Measurements from ENCODE around the gene TASL.
"Not testable (repeated sequence)": the region's sequence is repeated elsewhere in the genome, so short reads cannot be mapped to it uniquely, and the experiment has no call there.

Gene TASL

DNA sequence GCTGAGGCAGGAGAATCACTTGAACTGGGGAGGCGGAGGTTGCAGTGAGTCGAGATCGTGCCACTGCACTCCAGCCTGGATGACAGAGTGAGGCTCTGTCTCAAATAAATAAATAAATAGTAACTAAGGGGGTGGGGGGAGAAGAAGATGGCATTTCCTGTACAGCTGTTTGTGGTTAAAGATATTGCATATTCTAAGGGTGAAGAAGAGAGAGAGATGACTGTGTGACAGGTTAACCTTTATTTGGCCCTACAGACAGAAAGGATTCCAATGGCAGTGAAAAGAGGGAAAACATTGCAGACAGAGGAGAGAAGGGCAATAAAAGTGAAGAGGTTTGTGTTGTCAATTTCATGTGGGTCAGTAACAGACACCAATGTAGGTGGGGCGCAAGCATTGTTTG is 9.4 kb downstream of the TASL start:
- no peak overlapping the region for H3K9ac ChIP-seq (ENCODE audit: low read depth, low read length, poor library complexity, severe bottlenecking)
- H3K27me3 ChIP-seq (ENCODE audit: insufficient read depth, low read length, poor library complexity, severe bottlenecking) = no peaks in the 10 kb centered on the region
- no peaks in the 10 kb centered on the region for H4K20me1 ChIP-seq (ENCODE audit: insufficient read depth, low read length, poor library complexity, severe bottlenecking)
- no peaks in the 10 kb centered on the region for H3K36me3 ChIP-seq (ENCODE audit: insufficient read depth, low read length)
- H3K4me3 ChIP-seq (ENCODE audit: low read length, poor library complexity, severe bottlenecking) = no peak overlapping the region
- H3K79me2 ChIP-seq (ENCODE audit: insufficient read depth, low read length) = no peaks in the 10 kb centered on the region
- H2AFZ ChIP-seq (ENCODE audit: low read length) = no peak overlapping the region
- H3F3A ChIP-seq (ENCODE audit: low read depth) = no peaks in the 10 kb centered on the region
- no peaks in the 10 kb centered on the region for H3K4me1 ChIP-seq (ENCODE audit: insufficient read depth, low read length, poor library complexity, severe bottlenecking)
- no peak overlapping the region for H3K4me2 ChIP-seq (ENCODE audit: low read depth, low read length, poor library complexity, severe bottlenecking)
- H3K9me3 ChIP-seq (ENCODE audit: insufficient read depth, low read depth, low read length) = no peaks in the 10 kb centered on the region
- H3K9me2 ChIP-seq (replicated peaks; ENCODE audit: low read depth, low read length) = no peaks in the 10 kb centered on the region
- TF ChIP-seq, protein P1, sequence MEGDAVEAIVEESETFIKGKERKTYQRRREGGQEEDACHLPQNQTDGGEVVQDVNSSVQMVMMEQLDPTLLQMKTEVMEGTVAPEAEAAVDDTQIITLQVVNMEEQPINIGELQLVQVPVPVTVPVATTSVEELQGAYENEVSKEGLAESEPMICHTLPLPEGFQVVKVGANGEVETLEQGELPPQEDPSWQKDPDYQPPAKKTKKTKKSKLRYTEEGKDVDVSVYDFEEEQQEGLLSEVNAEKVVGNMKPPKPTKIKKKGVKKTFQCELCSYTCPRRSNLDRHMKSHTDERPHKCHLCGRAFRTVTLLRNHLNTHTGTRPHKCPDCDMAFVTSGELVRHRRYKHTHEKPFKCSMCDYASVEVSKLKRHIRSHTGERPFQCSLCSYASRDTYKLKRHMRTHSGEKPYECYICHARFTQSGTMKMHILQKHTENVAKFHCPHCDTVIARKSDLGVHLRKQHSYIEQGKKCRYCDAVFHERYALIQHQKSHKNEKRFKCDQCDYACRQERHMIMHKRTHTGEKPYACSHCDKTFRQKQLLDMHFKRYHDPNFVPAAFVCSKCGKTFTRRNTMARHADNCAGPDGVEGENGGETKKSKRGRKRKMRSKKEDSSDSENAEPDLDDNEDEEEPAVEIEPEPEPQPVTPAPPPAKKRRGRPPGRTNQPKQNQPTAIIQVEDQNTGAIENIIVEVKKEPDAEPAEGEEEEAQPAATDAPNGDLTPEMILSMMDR (conservative IDR thresholded peaks at IDR 0.05; ENCODE audit: low read length) = no peak
- no peak for TF ChIP-seq EZH2phosphoT487 (IDR thresholded peaks at IDR 0.05; ENCODE audit: borderline replicate concordance)

DNA sequence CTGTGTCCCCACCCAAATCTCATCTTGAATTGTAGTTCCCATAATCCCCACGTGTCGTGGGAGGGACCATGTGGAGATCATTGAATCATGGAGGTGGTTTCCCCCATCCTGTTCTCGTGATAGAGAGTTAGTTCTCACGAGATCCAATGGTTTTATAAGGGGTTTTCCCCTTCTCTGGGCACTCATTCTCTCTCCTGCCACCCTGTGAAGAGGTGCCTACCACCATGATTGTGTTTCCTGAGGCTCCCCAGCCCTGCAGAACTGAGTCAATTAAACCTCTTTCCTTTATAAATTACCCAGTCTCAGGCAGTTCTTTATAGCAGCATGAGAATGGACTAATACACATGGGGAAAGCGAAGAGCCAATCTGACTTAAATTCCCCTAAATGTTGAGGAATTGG is 14.5 kb downstream of the TASL start:
- not testable (repeated sequence) for H4K20me1 ChIP-seq (ENCODE audit: insufficient read depth, low read length, poor library complexity, severe bottlenecking); H3K36me3 ChIP-seq (ENCODE audit: insufficient read depth, low read length); H3K4me3 ChIP-seq (ENCODE audit: low read length, poor library complexity, severe bottlenecking); H3K4me2 ChIP-seq (ENCODE audit: low read depth, low read length, poor library complexity, severe bottlenecking); H3K9me3 ChIP-seq (ENCODE audit: insufficient read depth, low read depth, low read length); H3K27me3 ChIP-seq (ENCODE audit: insufficient read depth, low read length, poor library complexity, severe bottlenecking); H3K4me1 ChIP-seq (ENCODE audit: insufficient read depth, low read length, poor library complexity, severe bottlenecking); H2AFZ ChIP-seq (ENCODE audit: low read length); H3K9me2 ChIP-seq (replicated peaks; ENCODE audit: low read depth, low read length); H3K9ac ChIP-seq (ENCODE audit: low read depth, low read length, poor library complexity, severe bottlenecking); H3K79me2 ChIP-seq (ENCODE audit: insufficient read depth, low read length); H3F3A ChIP-seq (ENCODE audit: low read depth)

DNA sequence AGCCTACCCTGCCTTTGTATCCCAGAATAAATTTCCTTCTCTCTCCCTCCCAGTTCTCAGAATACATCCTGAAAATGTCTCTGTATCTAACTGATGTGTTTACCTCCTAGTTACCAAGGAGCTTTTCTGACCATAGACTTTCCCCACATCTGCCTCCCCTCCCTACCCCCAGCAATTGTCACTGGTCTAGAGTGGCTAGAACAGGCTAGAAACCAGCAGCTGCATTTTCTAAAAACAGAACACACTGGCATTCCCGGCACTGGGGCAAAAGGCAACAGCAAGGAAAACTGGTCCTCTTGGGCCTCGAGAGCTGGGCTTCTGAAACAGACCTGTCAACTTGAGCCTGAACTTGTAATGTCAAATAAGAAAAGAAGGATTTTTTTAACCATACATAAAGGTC is 16.4 kb downstream of the TASL start:
- no peak for TF ChIP-seq EZH2phosphoT487 (IDR thresholded peaks at IDR 0.05; ENCODE audit: borderline replicate concordance)
- TF ChIP-seq, protein P1 (conservative IDR thresholded peaks at IDR 0.05; ENCODE audit: low read length) = no peak

DNA sequence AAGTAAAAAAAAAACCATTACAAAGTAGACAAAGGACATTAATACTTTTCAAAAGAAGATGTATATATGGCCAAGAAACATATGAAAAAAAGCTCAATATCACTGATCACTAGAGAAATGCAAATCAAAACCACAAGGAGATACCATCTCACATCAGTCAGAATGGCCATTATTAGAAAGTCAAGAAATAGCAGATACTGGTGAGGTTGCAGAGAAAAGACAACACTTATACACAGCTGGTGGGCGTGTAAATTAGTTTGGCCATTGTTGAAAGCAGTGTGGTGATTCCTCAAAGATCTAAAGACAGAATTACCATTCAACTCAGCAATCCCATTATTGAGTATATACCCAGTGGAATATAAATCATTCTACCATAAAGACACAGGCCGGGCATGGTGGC is 39.3 kb downstream of the TASL start:
- H4K20me1 ChIP-seq (ENCODE audit: insufficient read depth, low read length, poor library complexity, severe bottlenecking) = no peaks in the 10 kb centered on the region
- no peak for TF ChIP-seq EZH2phosphoT487 (IDR thresholded peaks at IDR 0.05; ENCODE audit: borderline replicate concordance)

More for the DNA sequence above, 16.4 kb downstream of the TASL start:
- H3K9ac ChIP-seq (ENCODE audit: low read depth, low read length, poor library complexity, severe bottlenecking) = no peak overlapping the region
- H3K4me3 ChIP-seq (ENCODE audit: low read length, poor library complexity, severe bottlenecking) = no peak overlapping the region
- H3F3A ChIP-seq (ENCODE audit: low read depth) = no peaks in the 10 kb centered on the region
- H3K9me2 ChIP-seq (replicated peaks; ENCODE audit: low read depth, low read length) = no peaks in the 10 kb centered on the region
- H3K4me1 ChIP-seq (ENCODE audit: insufficient read depth, low read length, poor library complexity, severe bottlenecking) = no peaks in the 10 kb centered on the region
- no peaks in the 10 kb centered on the region for H3K27me3 ChIP-seq (ENCODE audit: insufficient read depth, low read length, poor library complexity, severe bottlenecking)
- no peak overlapping the region for H3K4me2 ChIP-seq (ENCODE audit: low read depth, low read length, poor library complexity, severe bottlenecking)
- no peaks in the 10 kb centered on the region for H3K79me2 ChIP-seq (ENCODE audit: insufficient read depth, low read length)
- H4K20me1 ChIP-seq (ENCODE audit: insufficient read depth, low read length, poor library complexity, severe bottlenecking) = no peaks in the 10 kb centered on the region
- no peaks in the 10 kb centered on the region for H3K9me3 ChIP-seq (ENCODE audit: insufficient read depth, low read depth, low read length)
- no peaks in the 10 kb centered on the region for H3K36me3 ChIP-seq (ENCODE audit: insufficient read depth, low read length)
- no peak overlapping the region for H2AFZ ChIP-seq (ENCODE audit: low read length)

More for the DNA sequence above, 39.3 kb downstream of the TASL start:
- no peaks in the 10 kb centered on the region for H3K9me3 ChIP-seq (ENCODE audit: insufficient read depth, low read depth, low read length)
- H2AFZ ChIP-seq (ENCODE audit: low read length) = no peak overlapping the region
- H3K4me3 ChIP-seq (ENCODE audit: low read length, poor library complexity, severe bottlenecking) = no peak overlapping the region
- H3K9me2 ChIP-seq (replicated peaks; ENCODE audit: low read depth, low read length) = no peaks in the 10 kb centered on the region
- H3K9ac ChIP-seq (ENCODE audit: low read depth, low read length, poor library complexity, severe bottlenecking) = no peak overlapping the region
- no peaks in the 10 kb centered on the region for H3K36me3 ChIP-seq (ENCODE audit: insufficient read depth, low read length)
- H3K79me2 ChIP-seq (ENCODE audit: insufficient read depth, low read length) = no peaks in the 10 kb centered on the region
- H3F3A ChIP-seq (ENCODE audit: low read depth) = no peaks in the 10 kb centered on the region
- no peaks in the 10 kb centered on the region for H3K27me3 ChIP-seq (ENCODE audit: insufficient read depth, low read length, poor library complexity, severe bottlenecking)
- H3K4me2 ChIP-seq (ENCODE audit: low read depth, low read length, poor library complexity, severe bottlenecking) = no peak overlapping the region
- no peaks in the 10 kb centered on the region for H3K4me1 ChIP-seq (ENCODE audit: insufficient read depth, low read length, poor library complexity, severe bottlenecking)
